RWPE2 (cell line): ENCODE results near the gene SLC16A9.
"Not testable (repeated sequence)": the region's sequence is repeated elsewhere in the genome, so short reads cannot be mapped to it uniquely, and the experiment has no call there.

Source experiments
- ATAC-seq: fragments of 200-7000 bp; cut with Tn5 transposase; 3 replicates; pipeline ENCODE4 v1.9.1; 2021; ENCODE audit warnings: low read depth
- DNase-seq: peaks from one replicate; pipeline ENCODE4 v3.0.0-alpha.2; 2020; ENCODE audit warnings: low spot score
- H3K27ac ChIP-seq: fragments of 450-650 bp; 2 replicates; pipeline ENCODE4 v1.5.1; 2017; ENCODE audit warnings: mild to moderate bottlenecking; ENCODE audit not compliant: poor library complexity, severe bottlenecking
- H3K27me3 ChIP-seq: fragments of 250-450 bp; sonication (Bioruptor Pico); 2 replicates; pipeline ENCODE4 v1.5.1; 2021; ENCODE audit warnings: mild to moderate bottlenecking, moderate library complexity; ENCODE audit not compliant: insufficient read depth, poor library complexity, severe bottlenecking
- H3K36me3 ChIP-seq: fragments of 250-450 bp; sonication (Bioruptor Pico); 2 replicates; pipeline ENCODE4 v1.5.1; 2020; ENCODE audit warnings: low read depth, mild to moderate bottlenecking, moderate library complexity
- H3K4me1 ChIP-seq: fragments of 250-450 bp; sonication (Bioruptor Pico); 2 replicates; pipeline ENCODE4 v1.5.1; 2021; ENCODE audit warnings: mild to moderate bottlenecking, moderate library complexity; ENCODE audit not compliant: insufficient read depth, poor library complexity, severe bottlenecking
- H3K4me3 ChIP-seq: fragments of 250-450 bp; sonication (Bioruptor Pico); 2 replicates; pipeline ENCODE4 v1.5.1; 2021; ENCODE audit warnings: mild to moderate bottlenecking, moderate library complexity; ENCODE audit not compliant: severe bottlenecking
- H3K9me3 ChIP-seq: fragments of 250-450 bp; sonication (Bioruptor Pico); 2 replicates; pipeline ENCODE4 v1.5.1; 2021; ENCODE audit warnings: mild to moderate bottlenecking, moderate library complexity; ENCODE audit not compliant: severe bottlenecking
- CTCF ChIP-seq: fragments of 450-650 bp; IDR thresholded peaks from one replicate; pipeline ENCODE4 v1.5.1; 2017; ENCODE audit warnings: mild to moderate bottlenecking, moderate library complexity; ENCODE audit not compliant: poor library complexity, severe bottlenecking

Gene SLC16A9

GRCh38 chr10:59750155-59750945 is 40.7 kb upstream of the SLC16A9 start:
- no peak for ATAC-seq

GRCh38 chr10:59748834-59749233 is 39.2 kb upstream of the SLC16A9 start:
- H3K9me3 ChIP-seq = no peaks in the 10 kb centered on the region
- H3K27ac ChIP-seq = no peak overlapping the region

More at GRCh38 chr10:59750155-59750945, 40.7 kb upstream of the SLC16A9 start:
- no peak for DNase-seq
- no peak overlapping the region for H3K27ac ChIP-seq
- no peak for TF ChIP-seq CTCF
- H3K9me3 ChIP-seq = no peaks in the 10 kb centered on the region
- no peaks in the 10 kb centered on the region for H3K4me1 ChIP-seq
- H3K36me3 ChIP-seq = no peaks in the 10 kb centered on the region
- no peaks in the 10 kb centered on the region for H3K27me3 ChIP-seq
- no peak overlapping the region for H3K4me3 ChIP-seq

GRCh38 chr10:59745163-59745650 is 35.6 kb upstream of the SLC16A9 start:
- no peak for DNase-seq

More at GRCh38 chr10:59748834-59749233, 39.2 kb upstream of the SLC16A9 start:
- Histone ChIP-seq H3K36me3 (no peaks in the 10 kb centered on the region), H3K4me3 (no peak overlapping the region), H3K4me1 (no peaks in the 10 kb centered on the region), H3K27me3 (no peaks in the 10 kb centered on the region)
- TF ChIP-seq CTCF = no peak
- ATAC-seq (no peak), DNase-seq (no peak)

GRCh38 chr10:59744762-59745161 is 35.1 kb upstream of the SLC16A9 start:
- not testable (repeated sequence) for H3K27me3 ChIP-seq, ATAC-seq, H3K27ac ChIP-seq, H3K4me1 ChIP-seq, DNase-seq, H3K4me3 ChIP-seq, H3K9me3 ChIP-seq, H3K36me3 ChIP-seq

More at GRCh38 chr10:59745163-59745650, 35.6 kb upstream of the SLC16A9 start:
- no peaks in the 10 kb centered on the region for H3K27me3 ChIP-seq
- no peak for TF ChIP-seq CTCF
- no peaks in the 10 kb centered on the region for H3K4me1 ChIP-seq
- H3K4me3 ChIP-seq = no peak overlapping the region
- no peak for ATAC-seq
- H3K27ac ChIP-seq = no peak overlapping the region
- no peaks in the 10 kb centered on the region for H3K9me3 ChIP-seq
- H3K36me3 ChIP-seq = no peaks in the 10 kb centered on the region

- H3K9me3 ChIP-seq, H3K4me1 ChIP-seq, ATAC-seq, H3K27ac ChIP-seq, H3K27me3 ChIP-seq, DNase-seq, H3K4me3 ChIP-seq, H3K36me3 ChIP-seq: not testable (repeated sequence)
Observed at GRCh38 chr10:59744156-59744555, 34.5 kb upstream of the SLC16A9 start.

GRCh38 chr10:59741583-59741982 is 31.9 kb upstream of the SLC16A9 start:
- Histone ChIP-seq H3K27ac (no peak overlapping the region), H3K4me3 (no peak overlapping the region), H3K36me3 (no peaks in the 10 kb centered on the region), H3K9me3 (no peaks in the 10 kb centered on the region), H3K4me1 (no peaks in the 10 kb centered on the region), H3K27me3 (no peaks in the 10 kb centered on the region)
- ATAC-seq = no peak
- TF ChIP-seq CTCF = no peak
- DNase-seq = no peak
